Nephron (organoid): ENCODE measurements around the gene EEF2K.
"Not testable (repeated sequence)": the region's sequence is repeated elsewhere in the genome, so short reads cannot be mapped to it uniquely, and the experiment has no call there.

ENCODE experiments used
- H3K27ac Mint-ChIP-seq, 3 experiments: 2 replicates each; pipeline ENCODE4 v1.8.0; 2020; ENCODE audit warnings: mixed read lengths in 3 of 3, mild to moderate bottlenecking in 2 of 3, moderate library complexity in 1 of 3
- H3K27me3 Mint-ChIP-seq: 2 replicates; pipeline ENCODE4 v1.8.0; 2021; ENCODE audit warnings: low read depth, mild to moderate bottlenecking, moderate library complexity, mixed read lengths
- H3K36me3 Mint-ChIP-seq: 2 replicates; pipeline ENCODE4 v1.8.0; 2020; ENCODE audit warnings: low read depth, mixed read lengths
- H3K4me1 Mint-ChIP-seq: 2 replicates; pipeline ENCODE4 v1.8.0; 2020; ENCODE audit warnings: mixed read lengths
- H3K4me3 Mint-ChIP-seq, 3 experiments: 2 replicates each; pipeline ENCODE4 v1.8.0; 2020; ENCODE audit warnings: mild to moderate bottlenecking in 3 of 3, mixed read lengths in 3 of 3, moderate library complexity in 2 of 3
- H3K9me3 Mint-ChIP-seq: 2 replicates; pipeline ENCODE4 v1.8.0; 2020; ENCODE audit warnings: mixed read lengths
- CTCF ChIP-seq, 3 experiments: fragments of 200-600 bp; sonication (generic); IDR thresholded peaks; one replicate each; pipeline ENCODE4 v1.5.0; 2021; ENCODE audit warnings: antibody characterized with exemption in 3 of 3; ENCODE audit not compliant: unreplicated experiment in 3 of 3

The EEF2K gene

GRCh38 chr16:22213236-22213635 lies 7.2 kb downstream of the EEF2K start:
- no peak for TF ChIP-seq CTCF (IDR thresholded peaks at IDR 0.05; ENCODE audit: unreplicated experiment in 3 of 3)
- peaks cover 28% of the 10 kb centered on the region for H3K36me3 Mint-ChIP-seq
- H3K27me3 Mint-ChIP-seq: no peaks in the 10 kb centered on the region
- no peak overlapping the region for H3K4me3 Mint-ChIP-seq
- H3K9me3 Mint-ChIP-seq: no peaks in the 10 kb centered on the region
- H3K4me1 Mint-ChIP-seq: peaks cover 18% of the 10 kb centered on the region
- no peak overlapping the region for H3K27ac Mint-ChIP-seq

GRCh38 chr16:22213801-22214200 lies 7.7 kb downstream of the EEF2K start:
- no peaks in the 10 kb centered on the region for H3K27me3 Mint-ChIP-seq
- H3K9me3 Mint-ChIP-seq: no peaks in the 10 kb centered on the region
- peaks cover 28% of the 10 kb centered on the region for H3K36me3 Mint-ChIP-seq
- H3K4me1 Mint-ChIP-seq: peaks cover 18% of the 10 kb centered on the region
- H3K4me3 Mint-ChIP-seq: no peak overlapping the region
- no peak overlapping the region for H3K27ac Mint-ChIP-seq
- no peak for TF ChIP-seq CTCF (IDR thresholded peaks at IDR 0.05; ENCODE audit: unreplicated experiment in 3 of 3)

DNA sequence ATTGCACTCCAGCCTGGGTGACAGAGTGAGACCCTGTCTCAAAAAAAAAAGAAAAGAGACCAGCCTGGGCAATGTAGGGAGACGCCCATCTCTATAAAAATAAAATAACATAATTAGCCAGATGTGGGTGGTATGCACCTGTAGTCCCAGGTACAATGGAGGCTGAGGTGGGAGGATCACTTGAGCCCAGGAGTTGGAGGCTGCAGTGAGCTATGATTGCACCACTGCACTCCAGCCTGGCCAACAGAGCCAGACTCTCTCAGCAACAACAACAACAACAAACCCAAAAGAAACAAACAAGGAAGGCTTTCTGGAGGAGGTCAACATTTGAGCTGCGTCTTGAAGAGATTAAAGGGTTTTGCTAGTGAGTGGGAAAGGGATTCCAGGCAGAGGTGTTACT lies 8.3 kb downstream of the EEF2K start:
- H3K4me1 Mint-ChIP-seq: peaks cover 18% of the 10 kb centered on the region
- no peak overlapping the region for H3K4me3 Mint-ChIP-seq
- H3K27me3 Mint-ChIP-seq: no peaks in the 10 kb centered on the region
- no peaks in the 10 kb centered on the region for H3K9me3 Mint-ChIP-seq
- H3K27ac Mint-ChIP-seq: no peak overlapping the region
- TF ChIP-seq CTCF (IDR thresholded peaks at IDR 0.05; ENCODE audit: unreplicated experiment in 3 of 3): no peak
- peaks cover 28% of the 10 kb centered on the region for H3K36me3 Mint-ChIP-seq

DNA sequence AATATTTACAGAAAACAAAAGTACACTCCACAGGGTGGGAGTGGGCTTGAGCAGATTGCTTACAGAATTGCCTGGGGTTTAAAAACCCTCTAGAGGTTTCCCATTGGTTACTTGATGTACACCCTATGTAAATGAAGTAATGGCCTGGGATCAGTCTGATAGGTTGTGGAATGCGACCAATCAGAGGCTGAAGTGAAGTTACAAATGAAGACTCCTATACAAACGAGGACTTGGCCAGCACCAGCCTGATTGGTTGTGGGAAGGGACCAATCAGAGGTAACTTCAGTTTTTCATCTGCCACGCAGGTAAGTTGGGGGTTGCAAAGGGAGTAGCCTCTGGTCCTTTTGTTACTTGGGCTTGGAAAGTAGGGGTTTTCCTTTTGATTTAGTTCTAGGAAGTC lies 8.8 kb downstream of the EEF2K start:
- Mint-ChIP-seq H3K9me3 (no peaks in the 10 kb centered on the region), H3K4me1 (peaks cover 21% of the 10 kb centered on the region), H3K27ac (no peak overlapping the region), H3K36me3 (peaks cover 28% of the 10 kb centered on the region), H3K4me3 (no peak overlapping the region), H3K27me3 (no peaks in the 10 kb centered on the region)
- no peak for TF ChIP-seq CTCF (IDR thresholded peaks at IDR 0.05; ENCODE audit: unreplicated experiment in 3 of 3)

DNA sequence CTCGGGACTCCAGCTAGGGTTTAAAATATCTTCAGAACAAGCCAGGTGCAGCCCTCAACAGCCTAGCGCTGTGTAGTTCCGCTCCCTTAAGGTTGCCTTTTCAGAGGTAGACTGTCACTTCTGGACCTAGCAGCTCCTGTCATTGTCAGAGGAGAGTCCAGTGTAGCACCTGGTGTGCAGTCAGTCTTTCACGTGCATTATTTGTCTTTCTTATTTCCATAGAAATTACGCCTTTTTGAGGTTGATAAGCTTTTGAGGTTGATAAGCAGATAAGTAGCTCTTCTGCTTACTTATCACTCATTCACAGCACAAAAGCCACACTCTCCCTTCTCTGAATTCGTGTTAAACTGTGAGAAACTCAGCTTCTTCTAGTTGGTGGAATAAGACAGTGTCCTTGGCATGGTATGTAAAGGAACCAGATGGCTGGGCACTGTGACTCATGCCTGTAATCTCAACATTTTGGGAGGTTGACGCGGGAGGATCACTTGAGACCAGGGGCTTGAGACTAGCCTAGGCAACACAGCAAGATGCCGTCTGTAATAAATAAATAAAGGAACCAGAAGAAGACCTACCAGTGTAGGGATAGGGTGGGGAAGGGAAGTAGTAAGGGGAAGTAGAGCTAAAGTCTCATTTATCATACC lies 10.2 kb downstream of the EEF2K start:
- H3K27ac Mint-ChIP-seq: no peak overlapping the region

GRCh38 chr16:22216832-22217225 lies 10.8 kb downstream of the EEF2K start:
- not testable (repeated sequence) for H3K9me3 Mint-ChIP-seq, H3K4me3 Mint-ChIP-seq, H3K27me3 Mint-ChIP-seq, H3K27ac Mint-ChIP-seq
- H3K4me1 Mint-ChIP-seq: peaks cover 28% of the 10 kb centered on the region
- peaks cover 24% of the 10 kb centered on the region for H3K36me3 Mint-ChIP-seq

More for the DNA sequence above, 10.2 kb downstream of the EEF2K start:
- H3K4me3 Mint-ChIP-seq: no peak overlapping the region
- H3K36me3 Mint-ChIP-seq: peaks cover 24% of the 10 kb centered on the region
- no peaks in the 10 kb centered on the region for H3K27me3 Mint-ChIP-seq
- H3K4me1 Mint-ChIP-seq: peaks cover 31% of the 10 kb centered on the region
- TF ChIP-seq CTCF (IDR thresholded peaks at IDR 0.05; ENCODE audit: unreplicated experiment in 3 of 3): no peak
- H3K9me3 Mint-ChIP-seq: no peaks in the 10 kb centered on the region
